A204.1 (cell line): ENCODE data around the gene ZFYVE28.

Experiments used
- FAIRE-seq: peaks from 2 replicates; lab custom pipeline; 2012; peaks lifted over from hg19 to GRCh38; lab: Jason Lieb, UNC

Gene ZFYVE28

GRCh38 chr4:2331519-2332200, 86.8 kb downstream of the ZFYVE28 start:
- no peak for FAIRE-seq

- no peak for FAIRE-seq
Measured at GRCh38 chr4:2331043-2331420, 87.4 kb downstream of the ZFYVE28 start.

- no peak for FAIRE-seq
Measured at GRCh38 chr4:2330091-2331042, 88.1 kb downstream of the ZFYVE28 start.

GRCh38 chr4:2327579-2327978, 90.9 kb downstream of the ZFYVE28 start:
- FAIRE-seq: no peak

- no peak for FAIRE-seq
Measured at GRCh38 chr4:2324891-2325290, 93.6 kb downstream of the ZFYVE28 start.

GRCh38 chr4:2322841-2323240, 95.6 kb downstream of the ZFYVE28 start:
- no peak for FAIRE-seq

- FAIRE-seq: no peak
Measured at GRCh38 chr4:2322227-2322626, 96.2 kb downstream of the ZFYVE28 start.

- no peak for FAIRE-seq
Measured at GRCh38 chr4:2321279-2322196, 96.9 kb downstream of the ZFYVE28 start.

GRCh38 chr4:2320746-2321145, 97.7 kb downstream of the ZFYVE28 start:
- no peak for FAIRE-seq

GRCh38 chr4:2320152-2320551, 98.3 kb downstream of the ZFYVE28 start:
- no peak for FAIRE-seq

- no peak for FAIRE-seq
Measured at GRCh38 chr4:2318885-2319284, 99.6 kb downstream of the ZFYVE28 start.

- FAIRE-seq: no peak
Measured at GRCh38 chr4:2318476-2318875, 100.0 kb downstream of the ZFYVE28 start.

GRCh38 chr4:2313366-2313765, 105.1 kb downstream of the ZFYVE28 start:
- no peak for FAIRE-seq

GRCh38 chr4:2306773-2307410, 111.6 kb downstream of the ZFYVE28 start:
- no peak for FAIRE-seq

GRCh38 chr4:2305766-2306501, 112.5 kb downstream of the ZFYVE28 start:
- no peak for FAIRE-seq

GRCh38 chr4:2304877-2305561, 113.4 kb downstream of the ZFYVE28 start:
- no peak for FAIRE-seq

GRCh38 chr4:2304321-2304876, 114.0 kb downstream of the ZFYVE28 start:
- FAIRE-seq: no peak

- FAIRE-seq: no peak
Measured at GRCh38 chr4:2303686-2304320, 114.6 kb downstream of the ZFYVE28 start.

- no peak for FAIRE-seq
Measured at GRCh38 chr4:2303121-2303685, 115.2 kb downstream of the ZFYVE28 start.
